GM18498 (cell line): ENCODE results near the gene TUBGCP2.
"Not testable (repeated sequence)": the region's sequence is repeated elsewhere in the genome, so short reads cannot be mapped to it uniquely, and the experiment has no call there.

ENCODE experiments used
- ATAC-seq: cut with Tn5 transposase; IDR thresholded peaks from one replicate; pipeline ENCODE4 v1.9.1; 2021; ENCODE audit warnings: mild to moderate bottlenecking, moderate library complexity; ENCODE audit not compliant: unreplicated experiment

TUBGCP2 gene

DNA sequence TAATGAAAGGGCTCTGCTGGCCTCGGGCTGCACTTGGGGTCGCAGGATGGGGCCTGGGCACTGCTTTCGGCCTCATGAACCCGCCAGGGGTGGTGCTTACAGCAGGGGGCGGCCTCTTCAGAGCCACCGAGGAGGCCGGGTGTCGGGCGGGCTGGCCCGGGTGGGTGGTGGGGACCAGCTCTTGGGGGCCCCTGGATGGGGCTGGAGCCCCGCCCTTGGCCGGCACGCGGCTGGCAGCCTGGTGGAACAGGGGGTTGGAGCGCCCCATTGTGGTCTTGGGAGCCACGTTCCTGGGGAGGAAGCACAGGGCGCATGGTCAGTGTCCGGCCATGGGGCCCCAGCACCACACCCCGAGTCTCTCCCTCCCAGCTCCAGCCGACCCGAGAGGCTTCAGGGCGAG is 40.8 kb downstream of the TUBGCP2 start:
- ATAC-seq, result no peak

- ATAC-seq, result no peak
Observed at GRCh38 chr10:133267293-133267692, 41.4 kb downstream of the TUBGCP2 start.

DNA sequence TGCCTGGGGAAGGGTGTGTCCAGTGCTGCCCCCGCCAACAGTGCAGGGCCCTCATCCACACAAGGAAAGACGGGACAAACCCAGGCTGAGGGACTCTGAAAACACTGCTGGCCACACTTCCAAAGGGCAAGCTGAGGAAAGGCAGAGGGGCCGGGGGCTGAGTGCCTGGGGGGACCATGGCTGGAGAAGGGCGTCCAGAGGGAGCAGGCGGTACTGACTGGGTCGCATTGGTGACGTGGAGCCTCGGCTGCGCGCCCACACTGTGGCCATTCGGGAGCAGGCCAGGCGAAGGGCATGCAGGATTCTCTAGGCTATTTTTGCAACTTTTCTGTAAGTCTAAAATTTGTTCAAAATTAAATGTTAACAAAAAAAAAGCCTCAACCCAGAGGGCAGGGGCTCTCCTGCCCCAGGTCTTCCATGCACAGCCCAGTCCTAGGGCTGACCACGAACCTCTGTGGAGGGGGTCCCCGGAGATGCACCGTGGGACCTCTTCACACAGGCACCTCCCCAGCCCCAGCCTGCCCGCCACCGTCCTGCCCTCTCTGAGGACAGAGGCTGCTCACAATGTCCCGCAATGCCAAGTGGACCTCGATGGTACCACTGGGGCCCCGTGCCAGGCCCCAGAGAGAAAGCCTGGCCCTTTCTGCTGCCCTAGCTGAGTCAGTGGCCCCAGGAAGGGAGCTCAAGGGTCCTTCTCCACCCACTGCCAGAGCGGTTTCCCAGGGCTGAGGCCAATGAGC is 42.4 kb downstream of the TUBGCP2 start:
- ATAC-seq, result no peak

- ATAC-seq, result not testable (repeated sequence)
Observed at GRCh38 chr10:133265052-133265451, 43.6 kb downstream of the TUBGCP2 start.

DNA sequence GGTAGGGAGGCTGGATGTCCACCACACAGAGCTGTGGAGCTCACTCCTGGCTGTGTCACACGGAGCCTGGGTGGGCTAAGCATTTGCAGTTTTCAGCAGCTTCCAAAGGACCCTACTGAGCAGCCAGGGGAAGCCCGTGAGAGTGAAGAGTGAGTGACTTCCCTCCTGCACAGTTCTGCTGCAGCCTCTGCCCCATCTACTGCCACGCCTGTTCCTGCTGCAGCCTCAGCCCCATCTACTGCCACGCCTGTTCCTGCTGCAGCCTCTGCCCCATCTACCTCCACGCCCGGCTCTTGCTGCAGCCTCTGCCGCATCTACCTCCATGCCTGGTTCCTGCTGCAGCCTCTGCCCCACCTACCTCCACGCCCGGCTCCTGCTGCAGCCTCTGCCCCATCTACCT is 44.2 kb downstream of the TUBGCP2 start:
- no peak for ATAC-seq

DNA sequence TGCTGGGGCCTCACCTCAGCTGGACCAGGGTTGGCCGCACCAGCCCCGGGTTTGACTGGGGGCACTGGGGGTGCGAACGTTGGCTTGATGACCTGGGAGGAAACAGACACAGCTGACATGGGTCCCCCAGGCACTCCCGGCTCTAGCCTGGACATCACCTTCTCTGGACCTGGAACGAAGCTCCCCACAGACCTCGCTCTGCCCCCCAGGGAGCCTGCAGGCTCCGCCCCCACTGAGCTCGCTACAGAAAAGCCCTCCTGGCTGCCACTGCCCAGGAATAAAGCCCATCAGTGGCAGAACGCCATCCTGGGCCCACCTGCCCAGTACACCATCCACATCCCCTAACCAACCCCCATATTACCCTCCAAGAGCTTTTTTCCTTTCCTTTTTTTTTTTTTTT is 45.0 kb downstream of the TUBGCP2 start:
- ATAC-seq, result no peak

- ATAC-seq, result no peak
Observed at GRCh38 chr10:133262696-133263095, 46.0 kb downstream of the TUBGCP2 start.

DNA sequence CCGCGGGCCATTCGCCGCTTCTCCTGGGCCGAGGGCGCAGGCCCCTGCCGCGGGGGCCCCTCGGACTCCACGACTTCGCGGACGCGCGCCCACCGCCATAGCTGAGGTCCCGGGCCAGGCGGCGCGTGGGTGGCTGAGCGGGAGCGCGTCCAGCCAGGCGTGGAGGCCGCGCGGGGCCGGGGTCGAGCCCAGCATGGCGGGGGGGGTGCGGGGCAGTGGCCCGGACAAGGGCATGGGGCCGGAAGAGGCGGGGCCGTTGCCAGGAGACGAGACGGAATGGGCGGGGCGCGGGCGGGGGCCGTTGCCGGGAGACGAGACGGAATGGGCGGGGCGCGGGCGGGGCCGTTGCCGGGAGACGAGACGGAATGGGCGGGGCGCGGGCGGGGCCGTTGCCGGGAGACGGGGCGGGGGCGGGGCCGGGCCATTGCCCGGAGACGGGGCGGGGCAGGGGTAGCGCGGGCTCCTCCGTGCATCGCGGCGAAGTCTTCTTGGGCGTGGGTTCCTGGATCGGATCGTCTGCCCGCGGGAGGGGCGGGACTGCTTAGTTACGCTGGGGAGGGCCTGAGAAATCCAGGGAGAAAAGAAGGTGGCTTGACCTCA is 46.8 kb downstream of the TUBGCP2 start:
- peak; percentile 69 for ATAC-seq

DNA sequence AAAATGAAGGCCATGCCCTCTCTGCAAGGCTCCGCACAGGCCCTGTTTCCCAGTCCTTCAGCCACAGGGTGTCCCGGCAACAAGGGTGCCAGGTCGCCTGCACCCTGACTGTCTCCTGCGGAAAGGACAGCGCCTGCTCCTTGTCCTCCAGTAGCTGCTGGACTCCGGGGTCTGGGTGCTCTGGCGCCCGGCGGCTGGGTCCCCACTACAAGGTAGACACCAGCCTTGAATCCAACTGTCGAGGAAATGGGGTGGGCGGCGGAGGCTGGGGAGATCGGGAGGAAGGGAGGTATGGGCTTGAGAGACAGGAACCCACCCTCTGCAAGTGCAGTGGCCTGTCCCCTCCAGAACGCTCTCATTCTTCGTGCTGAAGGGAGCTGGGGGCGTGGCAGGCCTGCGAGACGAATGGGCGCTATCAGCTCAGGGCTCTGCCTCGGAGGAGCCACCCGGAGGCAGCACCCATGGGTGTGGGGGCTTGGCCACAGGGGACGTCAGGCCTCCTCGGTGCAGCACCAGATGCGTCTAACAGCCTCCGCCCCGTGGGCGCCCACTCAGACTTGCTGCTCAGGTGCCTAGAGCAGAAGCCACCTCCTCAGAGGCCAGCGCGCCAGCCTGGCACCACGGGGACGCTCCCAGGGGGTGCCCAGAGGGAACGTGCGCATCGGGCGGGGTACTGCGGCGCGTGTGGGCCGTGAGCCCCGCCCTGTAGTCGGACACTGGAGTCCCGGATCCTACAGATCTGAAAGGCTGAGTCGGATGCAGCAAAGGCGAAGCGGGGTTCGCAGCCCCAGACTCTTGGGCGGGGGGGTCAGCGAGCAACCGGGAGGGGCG is 47.6 kb downstream of the TUBGCP2 start:
- ATAC-seq, result peak; percentile 51

DNA sequence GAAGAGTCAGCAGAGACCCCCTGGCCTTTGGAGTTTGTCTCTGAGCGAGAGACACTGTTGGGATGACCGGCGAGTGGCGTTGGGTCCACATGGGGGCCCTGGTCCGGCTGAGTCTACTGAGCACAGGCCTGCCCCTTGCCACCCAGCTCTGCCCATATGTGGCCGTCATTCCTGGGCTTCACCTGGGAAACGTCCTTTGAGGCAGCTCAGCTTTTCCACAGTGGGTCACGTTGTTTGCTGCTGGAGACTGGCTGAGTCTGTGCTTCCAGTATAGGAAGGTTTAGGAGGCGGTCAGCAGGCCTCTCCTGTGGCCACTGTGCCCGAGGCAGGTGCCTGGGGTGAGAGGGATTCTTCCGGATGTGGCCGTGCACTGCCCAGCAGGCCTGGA is 49.1 kb downstream of the TUBGCP2 start:
- no peak for ATAC-seq

GRCh38 chr10:133258818-133259601 is 49.7 kb downstream of the TUBGCP2 start:
- ATAC-seq, result no peak

DNA sequence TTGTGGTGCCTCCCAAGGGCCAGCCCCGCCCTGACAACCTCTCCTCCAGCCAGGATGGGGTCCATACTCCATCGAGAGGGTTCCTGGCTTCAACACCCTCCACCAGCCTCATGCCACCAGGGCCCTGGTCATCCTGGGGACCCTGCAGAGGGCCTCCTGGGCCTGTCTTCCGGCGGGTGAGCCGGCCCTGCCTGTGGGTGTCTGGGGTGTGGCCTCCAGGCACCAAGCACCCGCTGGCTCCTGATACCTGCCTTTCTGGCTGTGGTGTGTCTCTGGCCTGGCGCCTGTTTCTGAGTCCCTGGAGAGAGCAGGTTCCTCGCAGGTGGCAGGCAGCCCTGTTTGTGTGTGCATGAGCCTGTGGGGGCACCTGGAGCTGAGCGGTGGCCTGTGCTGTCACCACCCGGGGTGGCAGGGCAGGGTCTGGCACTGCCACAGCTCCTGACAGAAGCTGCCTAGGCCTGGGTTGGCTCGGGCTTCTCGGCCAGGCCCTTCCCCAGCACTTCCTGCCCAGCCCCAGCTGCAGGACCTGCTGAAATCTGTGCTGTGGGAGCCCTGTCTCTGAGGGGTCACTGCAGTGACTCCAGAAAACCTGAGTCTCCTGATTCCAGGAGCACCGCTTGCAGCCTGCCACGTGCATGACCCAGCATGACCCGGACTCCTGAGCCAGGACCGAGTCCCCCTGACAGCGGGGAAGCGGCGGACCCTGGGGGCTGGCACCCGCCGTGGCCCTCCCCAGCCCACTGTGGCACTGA is 50.4 kb downstream of the TUBGCP2 start:
- no peak for ATAC-seq

DNA sequence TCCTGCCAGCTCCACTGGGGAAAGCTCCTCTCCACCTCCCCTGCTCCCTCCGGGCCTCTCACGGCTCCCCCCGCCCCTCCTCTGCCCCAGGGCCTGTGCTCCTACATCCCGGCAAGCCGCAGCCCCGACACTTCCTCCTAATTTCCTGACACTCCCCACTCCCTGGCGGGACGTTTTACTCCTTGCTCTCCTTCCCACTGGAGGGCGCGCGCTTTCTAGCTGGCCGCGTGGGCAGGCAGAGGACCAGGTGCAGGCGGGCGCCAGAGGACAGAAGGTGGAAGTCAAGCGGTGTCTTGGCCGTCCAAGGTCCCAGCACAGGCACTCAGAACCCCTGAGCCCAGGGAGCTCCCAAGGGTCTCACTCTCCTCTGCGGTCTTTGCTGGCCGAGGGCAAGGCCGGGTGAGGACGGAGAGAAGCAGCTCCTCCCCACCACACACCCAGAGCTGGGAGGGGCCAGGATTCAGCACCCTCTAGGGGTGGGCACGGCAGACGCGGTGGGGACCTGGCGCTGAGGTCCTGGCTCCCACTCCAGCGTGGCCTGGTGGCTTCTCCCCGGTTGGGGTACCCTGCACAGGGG is 51.1 kb downstream of the TUBGCP2 start:
- no peak for ATAC-seq

GRCh38 chr10:133255323-133255722 is 53.3 kb downstream of the TUBGCP2 start:
- ATAC-seq, result no peak

- ATAC-seq, result no peak
Observed at GRCh38 chr10:133254421-133255120, 54.1 kb downstream of the TUBGCP2 start.

- ATAC-seq, result no peak
Observed at GRCh38 chr10:133253361-133253955, 55.2 kb downstream of the TUBGCP2 start.

- ATAC-seq, result no peak
Observed at GRCh38 chr10:133252223-133252552, 56.5 kb downstream of the TUBGCP2 start.

DNA sequence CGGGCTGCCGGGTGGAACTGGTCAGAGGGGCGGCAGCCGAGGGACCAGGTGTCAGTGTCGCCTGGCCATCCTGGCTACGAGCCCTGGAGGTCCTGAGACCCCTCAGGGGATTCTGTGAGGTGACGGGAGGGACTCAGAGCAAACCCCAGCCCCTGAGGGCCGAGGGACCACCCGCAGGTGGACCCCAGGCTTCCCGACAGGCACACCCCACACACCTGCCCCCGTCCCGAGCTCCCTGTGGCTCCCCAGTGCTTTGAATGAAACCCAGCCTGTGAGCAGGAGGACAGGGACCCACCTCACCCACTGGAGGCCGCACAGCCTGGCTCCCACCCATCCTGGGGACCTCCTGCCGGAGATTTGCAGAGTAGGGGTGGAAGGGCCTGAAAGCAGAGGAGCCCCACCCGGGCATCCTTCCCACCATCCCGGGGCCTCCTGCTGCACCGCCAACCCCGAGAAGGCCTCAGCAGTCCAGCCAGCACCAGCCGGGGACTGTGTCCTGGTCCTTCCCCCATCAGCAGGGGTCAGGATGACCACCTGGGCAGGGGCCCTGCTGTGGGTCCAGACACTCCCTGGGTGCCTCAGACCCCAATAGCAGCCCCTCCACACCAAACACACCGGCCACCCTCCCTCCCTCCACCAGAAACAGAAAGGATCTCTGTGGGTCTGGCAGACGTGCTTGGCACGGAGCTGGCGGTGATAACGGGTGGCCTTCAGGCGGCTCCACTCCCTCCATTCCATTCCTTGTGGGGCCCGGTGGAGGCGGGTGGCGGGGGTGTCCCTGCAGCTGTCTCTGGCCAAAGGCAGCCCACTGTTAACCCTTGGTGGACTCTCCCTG is 57.1 kb downstream of the TUBGCP2 start:
- ATAC-seq, result no peak
